Esophagus muscularis mucosa (tissue), 4 donors: Measurements from ENCODE around the gene BTBD16. TPM values are rescaled to one million over a fixed set of nuclear protein-coding genes. Genes with fewer than 3 reads are reported as not detected.

ENCODE experiments used
- DNase-seq: peaks from one replicate; pipeline ENCODE4 v3.0.0-alpha.2; 2017; ENCODE audit errors: extremely low spot score
- H3K27ac ChIP-seq, 4 donors: fragments of 200-600 bp; sonication (generic); replicated peaks in 1 of 4; 1 replicate in 3 of 4; 2 replicates in 1 of 4; pipeline ENCODE4 v1.5.1; 2016 to 2019; ENCODE audit warnings: mild to moderate bottlenecking in 1 of 4
- H3K27me3 ChIP-seq, 4 donors: fragments of 200-600 bp; sonication (generic); one replicate each; pipeline versions ENCODE4 v1.5.1 to v1.6.0; 2016 to 2019
- H3K36me3 ChIP-seq, 4 donors: fragments of 200-600 bp; sonication (generic); one replicate each; pipeline ENCODE4 v1.5.1; 2016 to 2019
- H3K4me1 ChIP-seq, 4 donors: fragments of 200-600 bp; sonication (generic); one replicate each; pipeline ENCODE4 v1.5.1; 2016 to 2019
- H3K4me3 ChIP-seq, 4 donors: fragments of 200-600 bp; sonication (generic); 1 replicate in 2 of 4; 2 replicates in 2 of 4; pipeline ENCODE4 v1.5.1; 2016 to 2019; ENCODE audit warnings: mild to moderate bottlenecking in 4 of 4, moderate library complexity in 1 of 4
- H3K9me3 ChIP-seq, 4 donors: fragments of 200-600 bp; sonication (generic); 1 replicate in 3 of 4; 2 replicates in 1 of 4; pipeline ENCODE4 v1.5.1; 2016 to 2019
- CTCF ChIP-seq, 3 experiments: fragments of 200-600 bp in 2 of 3; fragments of 450-650 bp in 1 of 3; sonication (generic) in 2 of 3; IDR thresholded peaks; one replicate each; pipeline ENCODE4 v1.5.1; 2017 to 2019; ENCODE audit warnings: antibody characterized with exemption in 3 of 3, mild to moderate bottlenecking in 2 of 3, moderate library complexity in 1 of 3
- EP300 ChIP-seq: sonication (generic); formaldehyde crosslinking; IDR thresholded peaks from one replicate; pipeline ENCODE4 v1.6.1; 2017; ENCODE audit warnings: antibody characterized with exemption
- POLR2A ChIP-seq: fragments of 450-650 bp; IDR thresholded peaks from one replicate; pipeline ENCODE4 v1.6.1; 2017; ENCODE audit warnings: antibody characterized with exemption, moderate library complexity, mild to moderate bottlenecking, low read depth
- POLR2AphosphoS5 ChIP-seq, 2 donors: sonication (generic); formaldehyde crosslinking; IDR thresholded peaks; one replicate each; pipeline ENCODE4 v1.6.1; 2017; ENCODE audit warnings: antibody characterized with exemption in 2 of 2
- WGBS: methylation state at CpG from one replicate; pipeline ENCODE4 v1.1.5; 2018; 5-methylcytosine and 5-hydroxymethylcytosine counted together
- intact Hi-C: fragments of 100-400 bp; cut with DNase I; formaldehyde crosslinking; loops from one replicate; pipeline ENCODE4 v1.15.1; 2023
- total RNA-seq, 4 donors: library from RNA; depleted of rRNA; stranded (reverse); fragments of >200 nt; gene quantifications; one replicate each; pipeline versions ENCODE4 v1.1.0 to v1.2.1, GENCODE V29; 2016

The BTBD16 gene
- total RNA-seq, 4 donors from 2014 or later, result 0.29 TPM; not detected in 3

GRCh38 chr10:122326385-122326784, 55.3 kb downstream of the BTBD16 start:
- no peak overlapping the region for H3K4me3 ChIP-seq
- whole genome bisulfite sequencing, result 98% methylated on average over 5 of the region's 5 CpGs
- no peak overlapping the region for H3K27ac ChIP-seq
- intact Hi-C loops, result no loop called here
- peak; percentile 87 for DNase-seq
- no peaks in the 10 kb centered on the region for H3K36me3 ChIP-seq
- peaks cover 0 to 6% (median 0%) of the 10 kb centered on the region in 4 donors for H3K4me1 ChIP-seq
- no peaks in the 10 kb centered on the region for H3K9me3 ChIP-seq
- no peaks in the 10 kb centered on the region for H3K27me3 ChIP-seq
- no peak for TF ChIP-seq CTCF (IDR thresholded peaks at IDR 0.05)
- TF ChIP-seq POLR2A, result no peak

- intact Hi-C loops, result no loop called here
- no peak for DNase-seq
- no peaks in the 10 kb centered on the region for H3K27me3 ChIP-seq
- H3K36me3 ChIP-seq, result no peaks in the 10 kb centered on the region
- 94% methylated on average over 4 of the region's 6 CpGs for WGBS
- peaks cover 0 to 6% (median 0%) of the 10 kb centered on the region in 4 donors for H3K4me1 ChIP-seq
- no peak overlapping the region for H3K4me3 ChIP-seq
- H3K27ac ChIP-seq, result no peak overlapping the region
- TF ChIP-seq POLR2A (no peak), EP300 (no peak), POLR2AphosphoS5 (IDR thresholded peaks at IDR 0.05) (no peak), CTCF (IDR thresholded peaks at IDR 0.05) (no peak)
- H3K9me3 ChIP-seq, result no peaks in the 10 kb centered on the region
Observed at GRCh38 chr10:122326806-122327205, 55.7 kb downstream of the BTBD16 start.

- no peak for DNase-seq
- H3K36me3 ChIP-seq, result no peaks in the 10 kb centered on the region
- no peak overlapping the region for H3K27ac ChIP-seq
- H3K27me3 ChIP-seq, result no peaks in the 10 kb centered on the region
- WGBS, result 89% methylated on average over 11 of the region's 16 CpGs
- intact Hi-C loops, result no loop called here
- no peak overlapping the region for H3K4me3 ChIP-seq
- peaks cover 0 to 6% (median 0%) of the 10 kb centered on the region in 4 donors for H3K4me1 ChIP-seq
- TF ChIP-seq CTCF (IDR thresholded peaks at IDR 0.05) (no peak), POLR2A (no peak), POLR2AphosphoS5 (IDR thresholded peaks at IDR 0.05) (no peak), EP300 (no peak)
- no peaks in the 10 kb centered on the region for H3K9me3 ChIP-seq
Observed at GRCh38 chr10:122327237-122328206, 56.4 kb downstream of the BTBD16 start.

- no peaks in the 10 kb centered on the region for H3K9me3 ChIP-seq
- DNase-seq, result no peak
- intact Hi-C loops, result no loop called here
- H3K4me3 ChIP-seq, result no peak overlapping the region
- peaks cover 0 to 6% (median 0%) of the 10 kb centered on the region in 4 donors for H3K4me1 ChIP-seq
- no peaks in the 10 kb centered on the region for H3K27me3 ChIP-seq
- no peak overlapping the region for H3K27ac ChIP-seq
- TF ChIP-seq EP300, result no peak
- TF ChIP-seq POLR2A, result no peak
- no peak for TF ChIP-seq CTCF (IDR thresholded peaks at IDR 0.05)
- no peak for TF ChIP-seq POLR2AphosphoS5 (IDR thresholded peaks at IDR 0.05)
- no peaks in the 10 kb centered on the region for H3K36me3 ChIP-seq
- WGBS, result 61% methylated on average over 9 of the region's 9 CpGs
Observed at GRCh38 chr10:122328676-122329075, 57.6 kb downstream of the BTBD16 start.
